Measurements from ENCODE around the gene MIB2. TPM values are rescaled to one million over a fixed set of nuclear protein-coding genes. Genes with fewer than 3 reads are reported as not detected.

The MIB2 gene
- total RNA-seq, 1 donor from 2014 or later: 88.7 TPM

DNA sequence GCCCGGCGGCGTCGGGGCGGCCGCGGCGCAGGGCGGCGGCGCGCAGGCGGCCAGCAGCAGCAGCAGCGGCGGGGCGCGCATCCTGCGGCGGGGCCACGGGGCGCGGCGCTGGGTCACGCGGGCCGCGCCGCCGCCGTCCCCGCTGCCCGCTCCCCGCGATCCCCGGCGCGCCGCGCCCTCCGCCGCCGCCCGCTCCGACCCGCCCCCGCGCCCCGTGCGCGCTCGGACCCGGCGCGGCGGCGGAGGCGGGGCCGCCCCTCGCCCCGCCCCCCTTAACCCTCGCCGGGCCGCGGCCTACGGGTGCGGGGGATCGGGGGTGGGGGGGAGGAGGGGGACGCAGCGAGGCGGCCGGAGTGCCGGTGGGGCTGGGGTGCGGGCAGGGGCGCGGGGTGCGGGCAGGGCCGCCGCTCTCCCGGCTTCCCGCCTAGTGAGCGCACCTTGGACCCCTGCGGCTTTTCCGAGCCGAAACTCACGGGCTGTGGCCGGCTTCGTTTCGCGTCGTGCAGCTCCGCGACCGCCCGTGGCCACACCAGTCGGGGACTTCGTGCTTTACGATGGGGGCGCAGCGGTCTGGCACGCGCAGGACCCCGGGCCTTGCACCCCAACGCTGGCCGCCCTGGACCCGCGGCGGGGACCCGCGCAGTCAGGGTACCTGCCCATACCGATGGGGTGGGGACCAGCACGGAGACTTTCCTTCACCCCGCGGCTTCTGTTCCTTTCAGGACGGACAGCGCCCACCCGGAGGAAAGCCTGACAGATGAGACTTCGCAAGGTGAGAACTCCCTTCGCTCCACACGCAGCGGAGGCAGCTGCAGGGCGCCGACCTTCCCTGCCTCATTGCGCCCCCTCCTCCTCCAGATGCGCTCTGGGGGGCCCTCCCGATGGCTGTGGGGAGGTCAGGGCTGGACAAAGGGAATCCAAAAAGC, 15.1 kb upstream of the MIB2 start, which contains the start of gene FNDC10:
Gene FNDC10, minus strand, starts transcription at position 201 of the 926 bp plus-strand sequence. Its CDS starts 120 bp downstream, at position 81.
- Histone ChIP-seq H3K27me3 (peaks cover 24% of the 10 kb centered on the region), H3K9me3 (no peaks in the 10 kb centered on the region), H3K4me3 (peak within 1 kb of the TSS; percentile 51), H3K4me1 (peaks cover 16% of the 10 kb centered on the region), H3K27ac (no peak within 1 kb of the TSS), H3K36me3 (no peaks in the 10 kb centered on the region)
- ATAC-seq (peak; percentile 27), DNase-seq (no peak)
- intact Hi-C loops (cut with DNase I): no loop called here
- TF ChIP-seq, protein P1, sequence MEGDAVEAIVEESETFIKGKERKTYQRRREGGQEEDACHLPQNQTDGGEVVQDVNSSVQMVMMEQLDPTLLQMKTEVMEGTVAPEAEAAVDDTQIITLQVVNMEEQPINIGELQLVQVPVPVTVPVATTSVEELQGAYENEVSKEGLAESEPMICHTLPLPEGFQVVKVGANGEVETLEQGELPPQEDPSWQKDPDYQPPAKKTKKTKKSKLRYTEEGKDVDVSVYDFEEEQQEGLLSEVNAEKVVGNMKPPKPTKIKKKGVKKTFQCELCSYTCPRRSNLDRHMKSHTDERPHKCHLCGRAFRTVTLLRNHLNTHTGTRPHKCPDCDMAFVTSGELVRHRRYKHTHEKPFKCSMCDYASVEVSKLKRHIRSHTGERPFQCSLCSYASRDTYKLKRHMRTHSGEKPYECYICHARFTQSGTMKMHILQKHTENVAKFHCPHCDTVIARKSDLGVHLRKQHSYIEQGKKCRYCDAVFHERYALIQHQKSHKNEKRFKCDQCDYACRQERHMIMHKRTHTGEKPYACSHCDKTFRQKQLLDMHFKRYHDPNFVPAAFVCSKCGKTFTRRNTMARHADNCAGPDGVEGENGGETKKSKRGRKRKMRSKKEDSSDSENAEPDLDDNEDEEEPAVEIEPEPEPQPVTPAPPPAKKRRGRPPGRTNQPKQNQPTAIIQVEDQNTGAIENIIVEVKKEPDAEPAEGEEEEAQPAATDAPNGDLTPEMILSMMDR (IDR thresholded peaks at IDR 0.05): no peak

DNA sequence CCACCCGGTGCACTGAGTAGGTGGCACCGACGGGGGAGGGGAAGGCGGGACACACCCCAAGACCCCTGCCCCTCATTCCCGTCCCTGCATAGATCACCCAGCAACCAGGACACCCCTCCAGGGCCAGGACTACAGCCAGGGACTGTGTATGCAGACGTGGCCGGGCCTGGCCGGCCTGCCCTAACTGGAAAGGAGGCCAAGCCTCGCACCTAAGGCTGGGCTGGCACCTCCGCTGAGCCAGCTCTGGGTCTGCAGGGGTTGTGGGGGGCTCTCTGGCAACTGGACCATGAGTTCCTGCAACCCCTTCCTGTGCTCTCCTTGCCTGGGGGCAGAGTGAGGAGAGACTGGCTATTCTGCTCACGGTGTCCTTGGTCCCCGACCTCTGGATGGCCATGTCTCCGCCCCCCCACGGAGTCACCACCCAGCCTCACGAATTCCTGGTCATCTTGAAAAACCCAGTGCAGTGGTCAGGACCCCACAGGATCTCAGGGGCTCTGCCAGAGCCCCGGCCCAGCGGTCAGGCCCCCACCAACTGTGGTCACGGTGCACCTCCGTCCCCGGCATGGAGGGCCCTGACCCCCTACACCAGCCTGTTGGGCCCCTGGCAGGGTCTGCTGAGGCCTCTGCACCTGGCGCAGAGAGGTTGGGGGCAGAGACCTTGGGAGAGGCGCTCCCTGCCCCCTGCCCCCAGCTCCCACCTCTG, 14.3 kb upstream of the MIB2 start:
- ATAC-seq (no peak), DNase-seq (no peak)
- Histone ChIP-seq H3K4me1 (peaks cover 16% of the 10 kb centered on the region), H3K36me3 (no peaks in the 10 kb centered on the region), H3K27ac (no peak overlapping the region), H3K9me3 (no peaks in the 10 kb centered on the region), H3K27me3 (peaks cover 24% of the 10 kb centered on the region), H3K4me3 (no peak overlapping the region)
- TF ChIP-seq, protein P1 (IDR thresholded peaks at IDR 0.05): no peak
- intact Hi-C loops (cut with DNase I): no loop called here

DNA sequence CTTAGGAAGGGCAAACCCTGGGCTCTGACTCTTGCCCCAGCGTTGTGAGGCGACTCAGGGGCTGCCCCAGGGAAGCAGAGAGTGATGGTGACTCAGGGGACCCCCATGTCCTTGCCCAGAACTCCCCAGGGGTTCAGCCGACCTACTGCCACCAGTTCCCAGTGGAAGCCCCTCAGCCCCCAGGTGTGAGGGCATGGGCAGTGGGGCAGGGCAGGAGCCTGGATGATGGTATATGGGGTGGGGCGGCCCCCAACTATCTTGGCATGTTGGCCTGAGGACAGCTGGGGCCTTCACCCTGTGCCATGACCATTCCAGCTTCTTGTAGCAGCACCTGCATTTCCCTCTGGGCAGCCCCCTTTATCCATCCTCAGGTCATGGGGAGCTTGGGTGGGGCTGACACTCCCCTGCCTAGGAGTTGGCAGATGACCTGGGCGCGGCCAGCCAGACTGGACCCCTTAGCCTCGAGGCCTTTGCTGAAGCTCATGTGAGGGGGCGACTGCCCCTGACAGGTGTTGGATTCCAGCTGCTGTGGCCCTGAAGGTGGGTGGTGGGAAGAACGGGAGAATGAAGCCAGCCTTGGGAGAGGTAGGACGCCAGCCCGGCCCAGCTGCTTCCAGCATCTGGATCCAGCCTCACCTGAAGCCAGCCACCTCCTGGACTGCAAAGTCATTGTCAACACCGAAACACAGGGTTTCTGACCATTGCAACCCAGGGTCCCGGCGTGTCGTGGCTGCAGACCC, 13.6 kb upstream of the MIB2 start:
- DNase-seq: peak; percentile 64
- intact Hi-C loops (cut with DNase I): no loop called here
- H3K36me3 ChIP-seq: no peaks in the 10 kb centered on the region
- TF ChIP-seq, protein P1 (IDR thresholded peaks at IDR 0.05): no peak
- H3K4me3 ChIP-seq: no peak overlapping the region
- H3K4me1 ChIP-seq: peaks cover 16% of the 10 kb centered on the region
- H3K27me3 ChIP-seq: peaks cover 24% of the 10 kb centered on the region
- H3K27ac ChIP-seq: no peak overlapping the region
- no peak for ATAC-seq
- H3K9me3 ChIP-seq: no peaks in the 10 kb centered on the region

DNA sequence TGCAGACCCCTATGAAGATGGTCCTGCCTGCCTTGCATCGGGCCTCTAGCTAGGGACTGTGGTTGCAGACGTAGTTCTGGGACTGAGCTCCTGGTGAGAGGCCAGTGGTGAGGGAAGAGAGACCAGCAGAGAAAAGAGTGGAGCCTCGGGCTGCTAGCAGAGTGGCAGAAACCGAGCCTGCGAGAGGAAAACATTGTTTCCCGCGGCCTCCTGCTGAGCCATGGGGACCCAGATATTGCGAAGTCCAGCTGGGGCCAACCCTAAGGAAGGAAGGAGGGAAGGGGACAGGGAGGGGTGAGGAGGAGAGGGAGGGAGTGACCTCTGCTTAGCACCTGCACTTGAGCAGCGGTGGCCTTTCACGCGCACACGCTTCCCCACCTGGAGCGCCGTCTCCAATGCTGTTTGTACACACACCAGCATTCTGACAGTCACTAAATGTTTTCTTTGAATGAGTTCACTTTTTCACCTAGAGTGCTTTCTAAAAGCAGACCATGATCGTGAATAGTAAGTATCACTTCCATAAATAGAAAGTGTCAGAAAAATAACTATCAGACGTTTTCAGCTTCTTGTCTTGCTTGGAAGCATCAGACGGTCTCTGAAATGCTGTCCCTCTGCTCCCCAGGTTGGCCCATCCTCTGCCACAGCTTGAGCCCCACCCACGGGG, 12.9 kb upstream of the MIB2 start:
- Histone ChIP-seq H3K27me3 (peaks cover 24% of the 10 kb centered on the region), H3K9me3 (no peaks in the 10 kb centered on the region), H3K4me3 (no peak overlapping the region), H3K4me1 (peaks cover 15% of the 10 kb centered on the region), H3K36me3 (no peaks in the 10 kb centered on the region), H3K27ac (no peak overlapping the region)
- intact Hi-C loops (cut with DNase I): no loop called here
- ATAC-seq: no peak
- no peak for DNase-seq
- TF ChIP-seq, protein P1 (IDR thresholded peaks at IDR 0.05): no peak

DNA sequence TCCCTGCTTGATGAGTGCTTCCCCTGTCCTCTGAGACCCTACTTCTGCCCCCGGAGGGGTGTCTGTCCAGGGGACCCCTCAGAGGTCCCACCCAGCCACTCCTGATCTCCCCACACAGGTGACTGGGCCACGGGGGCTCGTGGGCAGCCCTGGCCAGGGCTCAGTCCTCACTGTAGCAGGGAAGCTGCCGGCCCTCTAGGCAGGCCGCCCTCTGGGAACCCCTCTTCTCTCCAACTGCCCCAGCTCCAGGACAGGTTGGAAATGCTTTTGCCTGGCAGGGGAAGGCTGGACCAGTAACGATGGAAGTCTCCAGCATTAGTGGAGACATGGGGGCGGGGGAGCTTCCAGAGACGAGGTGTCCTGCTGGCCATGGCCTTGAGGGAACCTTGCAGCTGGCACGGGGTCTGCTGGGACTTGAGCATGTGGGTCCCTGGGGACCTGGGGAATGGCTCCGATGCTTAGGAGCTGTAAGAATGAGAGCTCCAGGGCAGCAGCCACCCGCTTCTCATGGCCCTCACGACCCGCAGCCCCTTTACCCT, 12.3 kb upstream of the MIB2 start:
- Histone ChIP-seq H3K27ac (no peak overlapping the region), H3K36me3 (no peaks in the 10 kb centered on the region), H3K27me3 (peaks cover 23% of the 10 kb centered on the region), H3K4me1 (peaks cover 11% of the 10 kb centered on the region), H3K9me3 (no peaks in the 10 kb centered on the region), H3K4me3 (no peak overlapping the region)
- TF ChIP-seq, protein P1 (IDR thresholded peaks at IDR 0.05): no peak
- intact Hi-C loops (cut with DNase I): no loop called here
- DNase-seq (peak; percentile 61), ATAC-seq (no peak)
